ENCODE results near the gene IL1RAPL1. TPM values are rescaled to one million over a fixed set of nuclear protein-coding genes. Genes with fewer than 3 reads are reported as not detected.

Gene IL1RAPL1
- total RNA-seq, 1 experiment from 2014 or later: not detected

- Mint-ChIP-seq H3K9me3 (ENCODE audit: low read depth, unreplicated experiment) (no peaks in the 10 kb centered on the region), H3K4me3 (ENCODE audit: low read depth, unreplicated experiment) (no peak overlapping the region), H3K27ac (ENCODE audit: unreplicated experiment) (no peak overlapping the region), H3K4me1 (ENCODE audit: low read depth, unreplicated experiment) (no peaks in the 10 kb centered on the region), H3K27me3 (ENCODE audit: unreplicated experiment) (no peaks in the 10 kb centered on the region), H3K36me3 (ENCODE audit: insufficient read depth, unreplicated experiment) (no peaks in the 10 kb centered on the region)
- intact Hi-C loops (cut with micrococcal nuclease; ENCODE audit: unreplicated experiment): no loop called here
- TF ChIP-seq CTCF (IDR thresholded peaks at IDR 0.05; ENCODE audit: unreplicated experiment): no peak
- no TSS peak for BruUV-seq (replicated peaks)
- DNase-seq: no peak
- CTCF ChIA-PET: no interaction called here
Measured at GRCh38 chrX:28922106-28922505, 334.9 kb downstream of the IL1RAPL1 start.

DNA sequence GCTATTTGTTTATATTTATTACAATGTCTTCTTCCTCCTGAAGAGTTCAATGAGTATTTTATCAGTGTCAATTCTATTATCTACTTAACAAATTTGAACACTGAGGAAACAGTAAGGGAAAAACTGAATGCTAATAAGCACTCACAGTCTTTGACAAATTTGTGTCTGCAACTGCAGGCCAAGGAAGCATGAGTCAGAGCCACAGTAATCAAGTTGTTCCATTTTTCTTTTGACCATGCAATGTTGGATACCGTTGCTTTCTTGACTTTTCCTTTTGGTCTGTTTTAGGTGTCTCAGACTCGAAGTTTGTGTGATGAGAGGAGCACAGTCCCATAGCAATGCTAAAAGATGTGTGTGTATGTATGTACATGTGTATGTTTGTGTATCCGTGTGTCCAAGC is 359.6 kb downstream of the IL1RAPL1 start:
- Mint-ChIP-seq H3K4me3 (ENCODE audit: low read depth, unreplicated experiment) (no peak overlapping the region), H3K27me3 (ENCODE audit: unreplicated experiment) (no peaks in the 10 kb centered on the region), H3K4me1 (ENCODE audit: low read depth, unreplicated experiment) (no peaks in the 10 kb centered on the region), H3K36me3 (ENCODE audit: insufficient read depth, unreplicated experiment) (no peaks in the 10 kb centered on the region), H3K27ac (ENCODE audit: unreplicated experiment) (no peak overlapping the region), H3K9me3 (ENCODE audit: low read depth, unreplicated experiment) (peaks cover 2% of the 10 kb centered on the region)
- DNase-seq: no peak
- no peak for TF ChIP-seq CTCF (IDR thresholded peaks at IDR 0.05; ENCODE audit: unreplicated experiment)
- CTCF ChIA-PET: no interaction called here
- BruUV-seq (replicated peaks): no TSS peak
- intact Hi-C loops (cut with micrococcal nuclease; ENCODE audit: unreplicated experiment): no loop called here

DNA sequence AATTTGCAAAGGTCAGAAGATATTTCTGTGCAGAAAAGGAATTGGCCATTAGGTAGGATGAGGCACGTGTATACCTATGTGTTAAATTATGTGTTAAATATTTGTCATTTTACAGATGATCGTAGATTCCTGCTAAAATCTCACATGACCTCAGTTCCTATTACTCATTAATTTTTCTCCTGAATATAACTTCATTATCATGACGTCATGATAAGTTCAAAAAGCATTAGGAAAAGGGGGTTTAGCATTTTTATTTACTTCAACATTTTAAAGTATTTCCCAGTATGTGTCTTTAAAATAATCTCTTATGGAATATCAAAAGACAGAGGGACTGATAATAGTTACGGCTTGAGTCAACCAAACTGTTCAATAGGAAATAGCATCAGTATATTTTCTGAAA is 372.8 kb downstream of the IL1RAPL1 start:
- Mint-ChIP-seq H3K4me3 (ENCODE audit: low read depth, unreplicated experiment) (no peak overlapping the region), H3K9me3 (ENCODE audit: low read depth, unreplicated experiment) (no peaks in the 10 kb centered on the region), H3K27ac (ENCODE audit: unreplicated experiment) (no peak overlapping the region), H3K27me3 (ENCODE audit: unreplicated experiment) (no peaks in the 10 kb centered on the region), H3K4me1 (ENCODE audit: low read depth, unreplicated experiment) (no peaks in the 10 kb centered on the region), H3K36me3 (ENCODE audit: insufficient read depth, unreplicated experiment) (no peaks in the 10 kb centered on the region)
- CTCF ChIA-PET: no interaction called here
- intact Hi-C loops (cut with micrococcal nuclease; ENCODE audit: unreplicated experiment): no loop called here
- DNase-seq: no peak
- BruUV-seq (replicated peaks): no TSS peak
- no peak for TF ChIP-seq CTCF (IDR thresholded peaks at IDR 0.05; ENCODE audit: unreplicated experiment)

- no peaks in the 10 kb centered on the region for H3K27me3 Mint-ChIP-seq (ENCODE audit: unreplicated experiment)
- CTCF ChIA-PET: no interaction called here
- DNase-seq: no peak
- BruUV-seq (replicated peaks): no TSS peak
- TF ChIP-seq CTCF (IDR thresholded peaks at IDR 0.05; ENCODE audit: unreplicated experiment): no peak
- no peaks in the 10 kb centered on the region for H3K36me3 Mint-ChIP-seq (ENCODE audit: insufficient read depth, unreplicated experiment)
- no peaks in the 10 kb centered on the region for H3K4me1 Mint-ChIP-seq (ENCODE audit: low read depth, unreplicated experiment)
- no peak overlapping the region for H3K4me3 Mint-ChIP-seq (ENCODE audit: low read depth, unreplicated experiment)
- H3K27ac Mint-ChIP-seq (ENCODE audit: unreplicated experiment): no peak overlapping the region
- intact Hi-C loops (cut with micrococcal nuclease; ENCODE audit: unreplicated experiment): no loop called here
- no peaks in the 10 kb centered on the region for H3K9me3 Mint-ChIP-seq (ENCODE audit: low read depth, unreplicated experiment)
Measured at GRCh38 chrX:28966331-28966730, 379.1 kb downstream of the IL1RAPL1 start.

DNA sequence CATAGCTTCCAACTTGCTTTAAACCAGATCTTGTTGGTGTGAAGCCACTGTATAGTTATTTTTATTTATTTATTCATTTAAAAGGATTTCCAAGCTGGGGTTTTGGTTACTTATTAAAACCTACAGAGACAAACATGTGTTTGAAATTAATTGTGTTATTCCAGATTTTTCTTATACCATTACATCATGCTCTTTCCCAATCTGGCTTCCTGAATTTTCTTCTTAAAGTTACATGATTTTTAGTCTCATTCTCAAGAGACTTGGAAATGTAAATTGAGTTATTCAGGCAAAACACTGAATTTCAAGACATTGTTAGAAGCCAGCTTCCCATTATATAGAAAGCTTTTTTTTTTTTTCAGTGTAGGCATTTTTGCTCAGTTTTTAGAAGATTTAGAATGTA is 381.9 kb downstream of the IL1RAPL1 start:
- CTCF ChIA-PET: no interaction called here
- no TSS peak for BruUV-seq (replicated peaks)

More for the DNA sequence above, 381.9 kb downstream of the IL1RAPL1 start:
- DNase-seq: no peak
- Mint-ChIP-seq H3K4me3 (ENCODE audit: low read depth, unreplicated experiment) (no peak overlapping the region), H3K4me1 (ENCODE audit: low read depth, unreplicated experiment) (no peaks in the 10 kb centered on the region), H3K27me3 (ENCODE audit: unreplicated experiment) (no peaks in the 10 kb centered on the region), H3K36me3 (ENCODE audit: insufficient read depth, unreplicated experiment) (no peaks in the 10 kb centered on the region), H3K27ac (ENCODE audit: unreplicated experiment) (no peak overlapping the region), H3K9me3 (ENCODE audit: low read depth, unreplicated experiment) (peaks cover 2% of the 10 kb centered on the region)
- no peak for TF ChIP-seq CTCF (IDR thresholded peaks at IDR 0.05; ENCODE audit: unreplicated experiment)
- intact Hi-C loops (cut with micrococcal nuclease; ENCODE audit: unreplicated experiment): no loop called here
